HepG2 (cell line): ENCODE measurements around the gene AKAP12. TPM values are rescaled to one million over a fixed set of nuclear protein-coding genes. Genes with fewer than 3 reads are reported as not detected.

Experiments
- ASH2L ChIP-seq: fragments of 300-600, 200-600 bp; sonication (generic); IDR thresholded peaks from 2 replicates; pipeline ENCODE4 v1.7.0; 2017; ENCODE audit warnings: low read depth, mild to moderate bottlenecking, moderate library complexity, mixed read lengths, low read length; ENCODE audit not compliant: insufficient read length
- ATF1 ChIP-seq: IDR thresholded peaks from 2 replicates; pipeline ENCODE4 v1.6.1; 2016; ENCODE audit warnings: mild to moderate bottlenecking, control low read depth
- BHLHE40 ChIP-seq: IDR thresholded peaks from 2 replicates; pipeline ENCODE4 v1.6.1; 2011; ENCODE audit warnings: low read length, improper control_type of control experiment
- CCAR2 ChIP-seq: fragments of 200-400 bp; formaldehyde crosslinking; optimal IDR thresholded peaks from 2 replicates; pipeline ENCODE3; 2018; ENCODE audit warnings: low read depth, mild to moderate bottlenecking, low read length, moderate library complexity
- CEBPG ChIP-seq: IDR thresholded peaks from 2 replicates; pipeline ENCODE4 v1.6.1; 2016
- EEA1 ChIP-seq: sonication (generic); formaldehyde crosslinking; IDR thresholded peaks from 2 replicates; pipeline ENCODE4 v1.5.1; 2020; ENCODE audit warnings: mild to moderate bottlenecking, missing genetic modification reagents, borderline replicate concordance
- ELF4 ChIP-seq: sonication (generic); formaldehyde crosslinking; IDR thresholded peaks from 2 replicates; pipeline ENCODE4 v1.5.0; 2020; ENCODE audit warnings: missing genetic modification reagents, mild to moderate bottlenecking, moderate library complexity, borderline replicate concordance
- EP300 ChIP-seq, 3 experiments: sonication (generic) in 1 of 3; formaldehyde crosslinking in 1 of 3; IDR thresholded peaks; 2 replicates each; pipeline versions ENCODE4 v1.5.1 to v1.6.1; 2011 to 2020; ENCODE audit warnings: low read depth in 2 of 3, low read length in 2 of 3, borderline replicate concordance in 1 of 3, improper control_type of control experiment in 1 of 3, mild to moderate bottlenecking in 1 of 3, missing genetic modification reagents in 1 of 3, moderate library complexity in 1 of 3
- KDM2A ChIP-seq: sonication (generic); formaldehyde crosslinking; IDR thresholded peaks from 2 replicates; pipeline ENCODE4 v1.4.0; 2020; ENCODE audit warnings: low read depth, missing genetic modification reagents, borderline replicate concordance
- KDM6A ChIP-seq: IDR thresholded peaks from 2 replicates; pipeline ENCODE4 v1.6.1; 2016; ENCODE audit warnings: low read depth
- MIXL1 ChIP-seq: IDR thresholded peaks from 2 replicates; pipeline ENCODE4 v1.6.1; 2016
- PAXIP1 ChIP-seq: sonication (generic); formaldehyde crosslinking; conservative IDR thresholded peaks from 2 replicates; pipeline ENCODE4 v1.4.0; 2020; ENCODE audit warnings: mild to moderate bottlenecking, missing genetic modification reagents, moderate library complexity
- POGZ ChIP-seq: sonication (generic); formaldehyde crosslinking; IDR thresholded peaks from 2 replicates; pipeline ENCODE4 v1.4.0; 2020; ENCODE audit warnings: mild to moderate bottlenecking, missing genetic modification reagents
- RORA ChIP-seq: sonication (generic); formaldehyde crosslinking; IDR thresholded peaks from 2 replicates; pipeline ENCODE4 v1.5.0; 2020; ENCODE audit warnings: mild to moderate bottlenecking, missing genetic modification reagents, moderate library complexity
- TERF1 ChIP-seq: sonication (generic); formaldehyde crosslinking; IDR thresholded peaks from 2 replicates; pipeline ENCODE4 v1.8.0; 2022; ENCODE audit warnings: mild to moderate bottlenecking, missing genetic modification reagents, moderate library complexity
- TFDP2 ChIP-seq: sonication (generic); formaldehyde crosslinking; IDR thresholded peaks from 2 replicates; pipeline ENCODE4 v1.4.0; 2020; ENCODE audit warnings: missing genetic modification reagents
- U2AF2 ChIP-seq: fragments of 200-400 bp; formaldehyde crosslinking; IDR thresholded peaks from 2 replicates; pipeline ENCODE4 v1.6.1; 2017; ENCODE audit warnings: low read depth, mild to moderate bottlenecking, low read length
- XBP1 ChIP-seq: sonication (generic); formaldehyde crosslinking; IDR thresholded peaks from 2 replicates; pipeline ENCODE4 v1.5.0; 2020; ENCODE audit warnings: missing genetic modification reagents
- ZNF296 ChIP-seq: sonication (generic); formaldehyde crosslinking; conservative IDR thresholded peaks from 2 replicates; pipeline ENCODE4 v1.5.0; 2020; ENCODE audit warnings: mild to moderate bottlenecking, missing genetic modification reagents
- ZNF549 ChIP-seq: sonication (generic); formaldehyde crosslinking; IDR thresholded peaks from 2 replicates; pipeline ENCODE4 v1.5.0; 2020; ENCODE audit warnings: missing genetic modification reagents
- ZNF567 ChIP-seq: sonication (generic); formaldehyde crosslinking; IDR thresholded peaks from 2 replicates; pipeline ENCODE4 v1.8.1; 2023; ENCODE audit warnings: mild to moderate bottlenecking, missing genetic modification reagents, borderline replicate concordance
- ZUFSP ChIP-seq: sonication (generic); formaldehyde crosslinking; IDR thresholded peaks from 2 replicates; pipeline ENCODE4 v1.9.0; 2021; ENCODE audit warnings: missing genetic modification reagents, mild to moderate bottlenecking, borderline replicate concordance
- polyA plus RNA-seq, 8 experiments: library from polyadenylated mRNA; depleted of rRNA in 3 of 8; stranded (reverse) in 7 of 8; unstranded in 1 of 8; fragments of >200 nt; fragmentation: Illumina TruSeq in 4 of 8; extraction: Trizol in 4 of 8; gene quantifications; 2 replicates each; pipeline versions ENCODE4 v1.2.1 to v1.2.3, GENCODE V29; 2011 to 2016; ENCODE audit warnings: low read depth in 4 of 8, missing spikeins in 1 of 8, mixed read lengths in 1 of 8; ENCODE audit not compliant: insufficient read depth in 1 of 8
- total RNA-seq, 5 experiments: library from RNA; depleted of rRNA; stranded (reverse); fragments of >200 nt; fragmentation: Illumina TruSeq; extraction: Trizol; gene quantifications; 2 replicates each; pipeline ENCODE4 v1.2.3, GENCODE V29; 2016; ENCODE audit warnings: low read depth in 1 of 5

Gene AKAP12
- total and polyA plus RNA-seq, 2 of the 13 experiments (the other 11 are each of a cell fraction or from before 2014, with no cell fraction given) = 10.6 to 19.0 TPM

GRCh38 chr6:151391471-151392413 lies 152.0 kb downstream of the AKAP12 start, which contains the start of gene ZBTB2 (continued):
- TF ChIP-seq TERF1 (CRISPR knock-in tag) (no peak), MIXL1 (CRISPR knock-in tag) (no peak), ZNF567 (CRISPR knock-in tag) (0 out of 2 replicates have a peak, but pooled peaks have one; percentile 42), CCAR2 (no peak), BHLHE40 (no peak), KDM2A (CRISPR knock-in tag) (peak; percentile 76), EP300 (IDR thresholded peaks at IDR 0.05; ENCODE audit: low read depth in 2 of 2, low read length in 2 of 2) (no peak), EP300 (CRISPR knock-in tag; IDR thresholded peaks at IDR 0.05; ENCODE audit: borderline replicate concordance) (no peak), ZNF549 (CRISPR knock-in tag) (no peak), KDM6A (CRISPR knock-in tag) (no peak), RORA (CRISPR knock-in tag) (no peak), ASH2L (peak; percentile 29), TFDP2 (CRISPR knock-in tag) (peak; percentile 43; the same call in 1 of the 2 replicates), POGZ (no peak), ATF1 (no peak), ELF4 (CRISPR knock-in tag) (no peak), ZNF296 (no peak), PAXIP1 (CRISPR knock-in tag) (no peak; the same call in 1 of the 2 replicates), CEBPG (CRISPR knock-in tag) (no peak), EEA1 (CRISPR knock-in tag) (no peak), ZUFSP (CRISPR knock-in tag) (no peak), U2AF2 (no peak), XBP1 (no peak)
